DMS53 treated with DMSO at 0.1 percent for 48 hours (cell line): Measurements from ENCODE around the gene PIP4K2C.

Experiments
- DNase-seq: peaks from one replicate; lab custom pipeline; 2025; ENCODE audit not compliant: unreplicated experiment; lab: John Stamatoyannopoulos, UW

PIP4K2C gene

GRCh38 chr12:57620936-57621496, 30.0 kb downstream of the PIP4K2C start:
- DNase-seq: no peak

GRCh38 chr12:57621497-57622292, 30.7 kb downstream of the PIP4K2C start:
- DNase-seq: no peak

- no peak for DNase-seq
Observed at GRCh38 chr12:57622293-57623245, 31.6 kb downstream of the PIP4K2C start.

GRCh38 chr12:57623385-57623784, 32.4 kb downstream of the PIP4K2C start:
- DNase-seq: no peak

GRCh38 chr12:57623811-57624390, 32.9 kb downstream of the PIP4K2C start:
- no peak for DNase-seq

GRCh38 chr12:57624441-57625220, 33.6 kb downstream of the PIP4K2C start:
- DNase-seq: no peak

- no peak for DNase-seq
Observed at GRCh38 chr12:57625261-57626032, 34.5 kb downstream of the PIP4K2C start.

GRCh38 chr12:57626111-57626920, 35.3 kb downstream of the PIP4K2C start:
- no peak for DNase-seq

GRCh38 chr12:57626921-57627445, 36.0 kb downstream of the PIP4K2C start:
- no peak for DNase-seq

- DNase-seq: no peak
Observed at GRCh38 chr12:57627501-57628279, 36.7 kb downstream of the PIP4K2C start.

GRCh38 chr12:57628280-57629191, 37.5 kb downstream of the PIP4K2C start:
- DNase-seq: no peak

- DNase-seq: no peak
Observed at GRCh38 chr12:57629897-57630471, 39.0 kb downstream of the PIP4K2C start.

- no peak for DNase-seq
Observed at GRCh38 chr12:57630891-57631433, 40.0 kb downstream of the PIP4K2C start.

GRCh38 chr12:57631566-57632072, 40.6 kb downstream of the PIP4K2C start:
- no peak for DNase-seq

GRCh38 chr12:57632073-57632957, 41.3 kb downstream of the PIP4K2C start:
- DNase-seq: no peak
